Hematopoietic multipotent progenitor cell treated with erythropoietin and hydrocortisone succinate and interleukin-3 and kit ligand, for 17 days (in vitro differentiated cells): ENCODE measurements around the gene CLN3.
"Not testable (repeated sequence)": the region's sequence is repeated elsewhere in the genome, so short reads cannot be mapped to it uniquely, and the experiment has no call there.

Source experiments
- DNase-seq: peaks from one replicate; pipeline ENCODE4 v3.0.0-alpha.2; 2015; ENCODE audit warnings: low spot score

The CLN3 gene

DNA sequence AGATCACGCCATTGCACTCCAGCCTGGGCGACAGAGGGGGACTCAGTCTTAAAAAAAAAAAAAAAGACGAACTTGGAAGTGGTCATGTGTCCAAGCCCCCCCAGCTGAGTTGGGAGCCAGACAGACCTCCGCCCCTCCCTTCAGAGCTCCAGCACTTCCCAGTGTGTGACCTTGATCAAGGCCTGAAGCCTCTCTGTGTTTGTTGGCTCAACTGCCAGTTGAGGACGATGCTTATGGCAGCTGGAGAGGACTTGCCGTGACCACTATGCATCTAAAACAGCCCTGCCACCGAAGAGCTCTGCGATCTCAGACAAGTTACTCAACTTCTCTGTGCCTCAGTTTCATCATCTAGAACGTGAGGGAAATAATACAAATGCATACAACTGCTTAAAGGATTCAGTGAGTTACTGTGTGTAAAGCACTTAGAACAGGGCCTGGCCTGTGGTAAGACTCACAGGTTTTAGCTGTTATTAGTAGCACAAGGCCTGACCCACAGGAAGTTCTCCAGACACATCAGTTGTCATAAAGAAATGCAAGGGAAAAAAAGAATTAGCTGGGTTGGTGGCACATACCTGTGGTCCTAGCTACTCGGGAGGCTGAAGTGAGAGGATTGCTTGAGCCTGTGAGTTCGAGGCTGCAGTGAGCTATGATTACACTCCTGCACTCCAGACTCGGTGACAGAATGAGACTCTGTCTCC, 21.8 kb upstream of the CLN3 start:
- no peak for DNase-seq

DNA sequence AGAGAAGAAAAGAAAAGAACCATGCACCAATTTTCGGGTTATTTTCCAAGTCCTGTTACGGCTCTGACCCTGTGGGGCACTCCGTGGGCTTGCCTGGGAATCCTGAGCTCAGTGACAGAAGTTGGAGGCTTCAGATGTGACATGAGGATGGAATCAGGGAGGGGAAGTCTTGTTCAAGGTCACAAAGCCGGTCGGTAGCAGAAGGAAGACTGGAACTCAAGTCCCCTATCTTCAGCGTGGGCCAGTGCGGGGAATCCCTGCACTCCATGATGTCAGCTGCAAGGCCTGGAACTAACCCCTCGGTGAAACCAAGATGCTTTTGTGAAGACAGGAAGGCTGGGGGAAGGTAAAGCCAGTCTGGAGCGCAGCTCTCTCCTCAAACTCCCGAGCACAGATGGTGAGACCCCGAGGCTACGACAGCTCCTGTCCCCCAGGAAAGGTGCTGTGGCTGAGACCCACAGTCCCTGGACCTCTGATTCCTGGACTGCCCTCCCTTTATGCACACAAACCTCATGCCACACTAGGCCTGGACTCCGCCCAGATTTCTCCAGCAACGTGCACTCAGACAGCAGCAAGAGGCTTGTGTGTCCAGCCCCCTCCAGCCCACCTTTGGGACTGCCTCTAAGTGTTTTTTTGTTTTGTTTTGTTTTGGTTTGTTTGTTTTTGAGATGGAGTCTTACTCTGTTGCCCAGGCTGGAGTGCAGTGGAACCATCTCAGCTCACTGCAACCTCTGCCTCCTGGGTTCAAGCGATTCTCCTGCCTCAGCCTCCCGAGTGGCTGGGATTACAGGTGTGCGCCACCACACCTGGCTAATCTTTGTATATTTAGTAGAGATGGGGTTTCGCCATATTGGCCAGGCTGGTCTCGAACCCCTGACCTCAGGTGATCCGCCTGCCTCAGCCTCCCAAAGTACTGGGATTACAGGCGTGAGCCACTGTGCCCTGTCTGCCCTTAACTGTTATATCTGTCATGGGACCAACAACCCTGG, 20.2 kb upstream of the CLN3 start:
- no peak for DNase-seq

DNA sequence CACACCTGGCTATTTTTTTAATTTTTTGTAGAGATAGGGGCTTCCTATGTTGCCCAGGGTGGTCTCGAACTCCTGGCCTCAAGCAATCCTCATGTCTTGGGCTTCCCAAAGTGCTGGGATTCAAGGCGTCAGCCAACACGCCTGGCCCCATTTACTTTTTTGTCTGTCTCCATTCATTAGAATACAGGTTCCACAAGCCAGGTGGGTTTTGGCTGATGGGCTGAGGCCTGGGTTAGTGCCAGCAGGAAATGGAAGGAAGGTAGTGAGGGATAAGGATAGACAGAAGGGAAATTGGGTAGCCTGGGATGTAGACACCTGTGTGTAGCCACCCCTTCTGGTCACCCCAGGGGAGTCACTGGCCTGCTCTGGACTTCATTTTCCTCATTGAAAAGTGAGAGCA, 19.2 kb upstream of the CLN3 start:
- DNase-seq: no peak

DNA sequence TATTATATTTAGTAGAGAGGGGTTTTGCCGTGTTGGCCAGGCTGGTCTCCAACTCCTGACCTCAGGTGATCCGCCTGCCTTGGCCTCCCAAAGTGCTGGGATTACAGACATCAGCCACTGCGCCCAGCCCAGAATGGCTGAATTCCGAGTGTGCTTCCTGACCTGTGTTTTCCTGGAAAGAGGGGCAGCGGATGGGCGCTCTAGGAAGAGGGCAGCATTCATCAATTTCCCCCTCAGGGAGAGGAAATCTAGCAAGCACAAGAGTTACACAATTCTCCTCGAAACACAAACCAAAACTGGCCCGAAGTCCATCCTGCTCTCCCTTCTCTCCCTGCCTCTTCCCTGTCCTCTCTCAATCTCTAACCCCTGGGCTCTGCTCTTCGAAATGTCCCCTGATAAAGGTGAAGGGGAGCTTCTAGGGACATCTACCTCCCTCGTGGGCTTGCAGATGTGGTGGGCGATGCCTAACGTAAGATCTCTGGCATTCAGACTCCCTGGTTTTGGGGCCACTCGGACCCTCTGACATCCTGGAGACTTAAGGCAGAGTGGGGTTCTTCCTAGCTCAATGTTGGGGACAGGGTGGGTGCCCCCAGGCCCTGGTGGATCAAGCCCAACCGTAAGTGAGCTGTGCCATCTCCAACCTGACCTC, 13.7 kb upstream of the CLN3 start:
- no peak for DNase-seq

DNA sequence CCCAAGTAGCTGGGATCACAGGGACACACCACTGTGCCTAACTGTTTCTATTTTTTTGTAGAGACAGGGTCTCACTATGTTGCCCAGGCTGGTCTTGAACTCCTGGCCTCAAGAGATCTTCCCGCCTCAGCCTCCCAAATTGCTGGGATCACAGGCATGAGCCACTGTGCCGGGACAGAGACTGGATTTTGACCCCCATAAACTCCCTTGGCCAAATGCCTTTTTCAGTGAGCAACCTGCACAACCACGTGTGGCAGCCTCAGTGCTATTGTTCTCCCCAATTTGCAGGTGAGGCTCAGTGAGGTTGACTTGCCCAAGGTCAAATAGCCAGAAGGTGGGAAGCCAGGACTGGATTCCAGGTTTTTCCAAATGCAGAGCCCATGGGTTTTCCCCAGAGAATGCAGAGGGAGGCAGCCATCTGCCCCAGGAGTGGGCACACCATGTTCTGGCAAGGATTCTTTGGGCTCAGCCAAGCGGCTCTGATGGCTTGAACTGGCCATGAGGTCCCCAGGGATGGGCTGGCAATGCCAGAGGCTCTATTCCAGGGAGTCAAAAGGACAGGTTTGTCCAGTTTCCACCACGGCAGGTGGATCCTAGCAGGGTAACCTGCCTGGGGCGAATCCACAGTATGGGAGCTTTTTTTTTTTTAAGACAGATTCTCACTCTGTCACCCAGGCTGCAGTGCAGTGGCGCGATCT, 13.0 kb upstream of the CLN3 start:
- no peak for DNase-seq

DNA sequence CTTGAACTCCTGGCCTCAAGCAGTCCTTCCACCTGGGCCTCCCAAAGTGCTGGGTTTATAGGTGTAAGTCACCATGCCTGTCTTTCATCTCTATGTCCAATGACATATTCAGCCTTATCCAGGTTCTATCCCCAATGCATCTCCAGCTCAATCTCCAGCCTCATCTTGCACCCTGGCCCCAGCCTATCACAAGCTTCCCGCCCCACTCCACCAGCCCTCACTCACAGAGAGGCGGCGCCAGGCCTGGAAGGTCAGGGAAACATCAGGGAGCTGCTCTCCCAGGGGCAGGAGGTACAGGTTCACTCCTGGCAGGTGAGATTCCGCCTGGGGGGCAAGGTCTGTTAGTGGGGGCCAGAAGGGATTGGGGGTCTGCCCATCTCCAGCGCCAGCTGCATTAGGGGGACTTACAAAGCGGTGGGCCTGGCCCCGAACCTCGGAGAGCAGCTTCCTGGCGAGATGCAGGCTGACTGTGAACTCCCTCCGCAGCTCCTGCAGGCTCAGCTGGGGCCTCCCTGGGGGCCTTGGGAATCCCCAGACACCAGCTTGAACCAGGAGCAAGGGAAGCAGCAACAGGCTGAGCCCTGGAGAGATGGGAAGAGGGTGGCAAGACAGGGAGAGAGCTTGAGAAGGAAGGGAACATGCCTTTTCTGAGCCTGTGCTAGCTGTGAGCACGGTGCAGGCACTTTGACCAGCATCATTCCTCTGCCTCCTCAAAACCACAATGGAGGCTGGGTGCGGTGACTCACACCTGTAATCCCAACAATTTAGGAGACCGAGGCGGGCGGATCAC, 11.8 kb upstream of the CLN3 start:
- DNase-seq: no peak

DNA sequence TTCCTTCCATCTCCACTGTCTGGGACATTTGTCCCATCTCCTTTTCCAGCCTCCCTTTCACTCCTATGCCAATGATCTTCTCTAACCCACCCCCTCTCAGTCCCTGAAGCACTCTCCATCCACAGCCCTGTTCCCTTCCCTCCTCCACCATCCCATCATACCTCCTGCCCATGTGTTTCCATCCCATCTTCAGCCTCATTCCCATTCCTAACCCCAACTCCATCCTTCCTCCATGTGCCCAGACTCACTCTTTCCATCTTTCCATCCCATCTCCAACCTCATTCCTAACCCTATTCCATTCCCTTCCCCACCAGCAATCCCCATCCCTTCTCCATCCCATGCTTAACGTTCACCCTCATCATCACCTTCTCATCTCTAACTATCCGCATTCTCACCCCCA, 10.4 kb upstream of the CLN3 start:
- DNase-seq: no peak

DNA sequence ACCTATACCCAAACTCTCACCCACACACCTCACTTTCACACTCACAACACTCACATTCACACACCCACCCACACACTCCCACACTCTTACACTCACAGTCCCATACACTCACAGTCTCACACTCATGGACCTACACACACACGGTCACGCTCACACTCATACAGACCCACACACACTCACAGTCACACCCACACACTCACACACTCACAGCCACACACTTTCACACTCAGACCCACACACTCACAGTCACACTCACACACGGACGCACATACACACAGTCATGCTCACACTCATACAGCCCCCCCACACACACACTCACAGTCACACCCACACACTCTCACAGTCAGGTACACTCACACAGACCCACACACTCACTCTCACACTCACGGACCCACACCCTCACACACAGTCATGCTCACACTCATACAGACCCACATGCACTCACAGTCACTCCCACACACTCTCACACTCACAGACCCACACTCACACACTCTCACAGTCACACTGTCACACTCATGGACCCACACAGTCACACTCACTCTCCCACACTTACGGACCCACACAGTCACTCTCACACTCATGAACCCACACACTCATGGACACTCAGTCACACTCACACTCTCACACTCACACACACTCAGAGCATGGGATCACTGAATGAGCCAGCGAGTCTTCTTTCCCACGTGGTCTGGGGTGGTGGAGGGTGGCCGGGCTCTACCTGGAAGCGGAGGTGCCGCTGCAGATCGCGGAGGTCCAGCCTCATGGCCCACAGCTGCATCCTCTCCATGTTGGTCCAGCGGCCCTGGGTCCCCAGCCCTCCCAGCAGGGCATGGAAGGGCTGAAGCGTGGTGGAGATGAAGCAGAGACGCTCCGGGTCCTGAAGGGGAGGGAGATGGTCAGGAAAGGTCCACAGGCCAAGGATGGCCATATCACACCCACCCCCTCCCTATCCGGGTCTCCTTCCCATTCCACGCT, 9.7 kb upstream of the CLN3 start:
- no peak for DNase-seq

DNA sequence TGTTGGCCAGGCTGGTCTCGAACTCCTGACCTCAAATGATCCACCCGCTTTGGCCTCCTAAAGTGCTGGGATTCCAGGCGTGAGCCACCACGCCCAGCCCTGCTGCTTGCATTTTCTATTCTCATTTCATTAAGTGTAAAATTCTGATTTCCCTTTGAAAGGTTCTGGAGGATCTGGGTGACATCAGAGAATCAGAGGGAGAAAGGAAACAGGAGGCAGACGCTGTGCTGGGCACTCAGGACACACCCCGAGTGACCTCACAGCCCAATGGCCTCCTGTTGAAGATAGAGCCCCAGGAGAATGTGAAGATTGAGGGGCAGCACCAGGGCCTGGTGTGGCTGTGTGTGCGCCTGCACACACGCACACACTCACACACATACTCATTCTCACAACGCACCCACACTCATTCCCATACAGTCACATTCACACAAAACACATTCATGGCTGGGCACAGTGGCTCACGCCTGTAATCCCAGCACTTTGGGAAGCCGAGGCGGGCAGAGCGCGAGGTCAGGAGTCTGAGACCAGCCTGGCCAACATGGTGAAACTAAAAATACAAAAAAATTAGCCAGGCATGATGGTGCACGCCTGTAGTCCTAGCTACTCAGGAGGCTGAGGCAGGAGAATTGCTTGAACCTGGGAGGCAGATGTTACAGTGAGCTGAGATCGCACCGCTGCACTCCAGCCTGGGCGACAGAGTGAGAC, 8.8 kb upstream of the CLN3 start:
- not testable (repeated sequence) for DNase-seq

DNA sequence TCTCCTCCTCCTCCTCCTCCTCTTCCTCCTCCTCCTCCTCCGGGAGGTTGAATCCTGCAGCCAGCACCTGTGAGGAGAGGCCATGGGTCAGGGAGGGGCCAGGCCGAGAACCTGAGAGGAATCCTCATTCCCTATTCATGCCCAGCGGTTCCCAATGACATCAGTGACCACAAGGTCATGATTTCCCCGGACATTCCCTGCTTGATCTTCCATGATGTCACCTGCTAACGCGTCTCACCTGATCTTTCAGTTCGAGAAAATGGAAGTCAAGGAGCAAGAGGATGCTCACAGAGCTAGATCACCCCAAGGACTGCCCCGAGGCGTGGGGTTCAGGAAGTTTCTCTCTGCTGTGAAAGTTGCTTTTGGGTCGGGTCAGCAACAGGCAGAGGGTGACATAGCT, 8.0 kb upstream of the CLN3 start:
- DNase-seq: no peak

DNA sequence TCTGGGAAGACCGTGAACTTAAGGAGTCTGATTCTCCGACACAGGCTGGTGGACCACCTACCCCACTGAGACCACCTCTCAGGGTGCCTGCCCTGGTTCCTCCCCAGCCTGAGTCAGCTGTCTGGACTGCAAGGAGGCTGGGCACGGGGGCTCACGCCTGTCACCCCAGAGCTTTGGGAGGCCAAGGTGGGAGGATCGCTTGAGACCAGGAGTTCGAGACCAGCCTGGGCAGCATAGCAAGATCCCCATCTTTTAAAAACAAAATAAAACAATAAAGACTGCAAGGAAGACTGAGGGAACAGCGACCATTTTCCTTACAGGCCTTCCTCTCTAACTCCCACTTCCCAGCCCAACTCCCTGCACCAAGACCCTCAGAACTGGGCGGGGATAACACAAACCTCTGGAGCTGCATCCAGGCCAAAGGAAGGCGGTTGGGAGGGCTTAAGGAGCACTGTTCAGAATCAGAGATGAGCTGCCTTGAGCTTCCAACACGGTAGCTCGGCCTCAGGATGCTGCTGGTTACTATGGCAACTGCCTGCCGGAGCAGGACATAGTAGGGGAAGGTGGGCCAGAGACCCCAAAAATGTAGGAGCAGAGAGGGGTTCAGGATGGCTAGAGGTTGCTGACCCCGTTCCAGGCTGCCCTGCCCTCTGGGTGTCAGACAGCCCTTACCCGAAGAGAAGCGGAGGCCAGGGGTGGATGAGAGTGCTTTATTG, 7.0 kb upstream of the CLN3 start:
- DNase-seq: no peak

DNA sequence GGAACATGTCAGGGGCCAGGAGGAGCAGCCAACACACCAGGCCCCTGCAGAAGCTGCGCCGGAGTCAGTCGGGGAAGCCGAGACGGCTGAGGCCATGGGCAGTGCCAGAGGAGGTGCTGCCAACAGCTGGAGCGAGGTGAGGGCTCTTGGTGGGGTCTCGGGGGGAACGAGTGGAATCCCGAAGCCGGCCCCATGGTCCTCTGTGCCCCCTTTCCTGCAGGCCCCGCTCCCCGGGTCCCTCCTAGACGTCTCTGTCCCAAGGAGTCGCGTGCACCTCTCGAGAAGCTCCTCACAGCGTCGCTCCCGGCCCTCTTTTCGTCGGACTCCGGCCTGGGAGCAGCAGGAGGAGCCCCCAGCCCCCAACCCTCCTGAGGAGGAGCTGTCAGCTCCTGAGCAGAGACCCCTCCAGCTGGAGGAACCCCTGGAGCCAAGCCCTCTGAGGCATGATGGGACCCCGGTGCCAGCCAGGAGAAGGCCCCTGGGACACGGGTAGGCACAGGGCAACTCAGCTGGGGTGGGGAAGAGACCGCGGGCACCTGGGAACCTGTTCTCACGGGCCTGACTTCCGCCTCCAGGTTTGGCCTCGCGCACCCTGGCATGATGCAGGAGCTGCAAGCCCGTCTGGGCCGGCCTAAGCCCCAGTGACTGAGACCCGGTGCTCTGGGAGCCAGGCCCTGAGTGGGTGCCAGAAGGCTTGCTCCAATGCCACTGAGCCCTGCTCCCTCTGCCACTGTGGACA, 6.2 kb upstream of the CLN3 start:
- DNase-seq: no peak

DNA sequence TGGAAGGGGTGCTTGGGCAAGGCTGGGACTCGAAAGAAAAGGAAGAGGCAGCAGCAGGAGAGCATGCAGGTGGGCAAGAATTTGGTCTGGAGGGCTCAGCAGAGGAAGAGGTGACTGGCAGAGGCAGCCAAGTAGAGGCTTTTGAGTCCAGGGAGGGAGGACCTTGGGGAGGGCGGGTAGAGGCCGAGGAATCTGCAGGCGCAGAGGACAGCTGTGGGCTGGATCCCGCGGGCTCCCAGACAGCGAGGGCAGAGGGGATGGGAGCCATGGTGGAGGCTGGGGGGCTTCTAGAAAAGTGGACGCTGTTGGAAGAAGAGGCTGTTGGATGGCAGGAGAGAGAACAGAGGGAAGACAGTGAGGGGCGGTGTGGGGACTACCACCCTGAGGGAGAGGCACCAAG, 5.5 kb upstream of the CLN3 start:
- no peak for DNase-seq

DNA sequence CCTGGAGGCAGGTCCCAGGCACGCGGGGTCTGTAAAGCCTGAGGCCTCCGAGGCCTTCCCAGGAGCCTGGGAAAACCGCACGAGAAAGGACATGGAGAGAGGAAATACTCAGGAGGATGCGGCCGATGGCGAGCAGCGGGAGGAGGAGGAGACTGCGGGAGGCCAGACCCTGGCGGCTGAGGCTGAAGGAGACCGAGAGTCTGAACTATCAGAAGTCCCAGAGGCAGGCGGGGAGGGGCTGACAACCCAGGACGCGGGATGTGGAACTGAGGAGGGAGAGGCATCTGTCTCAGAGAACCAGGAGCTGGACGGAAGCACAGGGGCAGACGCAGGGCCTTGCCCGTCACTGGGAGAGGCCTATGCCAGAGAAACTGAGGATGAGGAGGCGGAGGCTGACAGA, 5.0 kb upstream of the CLN3 start:
- no peak for DNase-seq

DNA sequence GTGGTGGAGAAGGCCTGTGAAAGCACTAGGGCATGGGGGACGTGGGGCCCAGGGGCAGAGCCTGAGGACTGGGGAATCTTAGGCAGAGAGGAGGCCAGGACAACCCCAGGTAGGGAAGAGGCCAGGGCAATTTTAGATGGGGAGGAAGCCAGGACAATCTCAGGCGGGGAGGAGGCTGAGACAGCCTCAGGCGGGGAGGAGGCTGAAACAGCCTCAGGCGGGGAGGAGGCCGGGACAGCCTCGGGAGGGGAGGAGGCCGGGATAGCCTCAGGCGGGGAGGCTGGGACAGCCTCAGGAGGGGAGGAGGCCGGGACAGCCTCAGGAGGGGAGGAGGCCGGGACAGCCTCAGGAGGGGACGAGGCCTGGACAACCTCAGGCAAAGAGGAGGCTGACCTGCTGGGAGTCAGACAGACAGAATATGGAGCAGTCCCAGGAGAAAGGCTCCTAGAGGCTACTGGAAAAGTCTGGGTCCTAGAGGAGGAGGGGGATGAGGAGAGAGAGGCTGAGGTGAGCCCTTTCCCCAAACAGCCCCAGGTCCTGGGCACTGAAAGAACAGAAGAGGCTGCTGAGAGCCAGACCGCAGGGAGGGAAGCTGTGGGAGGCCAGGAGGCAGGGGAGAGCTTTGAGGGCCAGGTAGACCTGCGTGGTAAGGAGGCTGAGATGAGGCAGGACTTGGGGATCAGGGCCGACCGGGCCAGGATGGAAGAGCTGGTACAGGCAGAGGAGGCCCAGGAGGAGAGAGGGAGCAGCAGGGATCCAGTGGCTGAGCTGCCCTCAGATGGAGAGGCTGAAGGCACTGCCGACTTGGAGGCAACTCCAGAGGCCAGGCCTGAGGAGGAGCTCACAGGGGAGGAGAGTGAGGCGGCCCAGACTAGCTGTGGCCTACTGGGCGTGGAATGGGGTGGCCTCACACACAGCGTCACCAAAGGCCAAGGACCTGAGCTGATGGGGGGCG, 4.2 kb upstream of the CLN3 start:
- no peak for DNase-seq

DNA sequence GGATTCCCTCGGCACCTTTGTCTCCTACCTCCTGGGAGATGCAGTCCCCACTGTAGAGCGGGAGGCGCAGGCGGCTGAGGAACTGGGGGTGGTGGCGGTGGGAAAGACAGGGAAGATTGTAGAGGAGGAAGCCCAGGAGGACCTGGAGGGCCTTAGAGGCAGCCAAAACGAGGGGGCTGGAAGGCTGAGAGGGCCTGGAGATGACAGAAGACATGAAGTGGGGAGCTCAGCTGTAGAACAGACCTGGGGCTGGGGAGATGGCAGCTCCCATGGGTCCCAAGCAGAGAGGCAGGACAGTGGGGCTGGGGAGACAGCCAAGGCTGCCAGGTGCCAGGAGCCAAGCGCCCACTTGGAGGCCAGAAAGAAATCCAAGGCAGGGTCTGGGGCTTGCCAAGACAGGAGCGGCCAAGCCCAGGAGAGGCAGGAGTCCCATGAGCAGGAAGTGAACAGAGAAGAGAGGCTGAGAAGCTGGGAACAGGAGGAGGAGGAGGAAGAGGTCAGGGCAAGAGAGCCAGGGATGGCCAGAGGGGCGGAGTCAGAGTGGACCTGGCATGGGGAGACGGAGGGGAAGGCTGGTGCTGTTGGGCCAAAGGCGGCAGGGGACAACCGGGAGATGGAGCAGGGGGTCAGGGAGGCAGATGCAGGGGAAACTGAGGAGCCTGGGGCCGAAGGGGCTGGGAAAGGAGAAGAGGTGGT, 3.4 kb upstream of the CLN3 start:
- DNase-seq: no peak
